Right lobe of liver (tissue), 6 donors: ENCODE data around the gene AKAP8L. TPM values are rescaled to one million over a fixed set of nuclear protein-coding genes. Genes with fewer than 3 reads are reported as not detected.
A peak's percentile ranks its signal among the peaks of the same experiment; 100 is the strongest.
"Not testable (repeated sequence)": the region's sequence is repeated elsewhere in the genome, so short reads cannot be mapped to it uniquely, and the experiment has no call there.

Source experiments
- ATAC-seq, 4 donors: fragments of 200-7000 bp; cut with Tn5 transposase; one replicate each; pipeline ENCODE4 v1.9.1; 2020; ENCODE audit warnings: mild to moderate bottlenecking in 4 of 4, moderate library complexity in 4 of 4
- DNase-seq, 3 donors: peaks; one replicate each; pipeline ENCODE4 v3.0.0-alpha.2; 2020
- H3K27ac ChIP-seq, 3 donors: fragments of 200-600 bp; one replicate each; pipeline ENCODE4 v1.8.0; 2022
- H3K27me3 ChIP-seq, 2 donors: fragments of 200-600 bp; one replicate each; pipeline ENCODE4 v1.8.0; 2022
- H3K36me3 ChIP-seq, 4 donors: fragments of 200-600 bp; sonication (generic) in 1 of 4; one replicate each; pipeline versions ENCODE4 v1.5.1 to v1.8.0; 2017 to 2022; ENCODE audit warnings: control low read depth in 1 of 4
- H3K4me1 ChIP-seq, 4 donors: fragments of 200-600 bp; sonication (generic) in 1 of 4; one replicate each; pipeline versions ENCODE4 v1.5.1 to v1.8.0; 2017 to 2022; ENCODE audit warnings: control low read depth in 1 of 4
- H3K4me3 ChIP-seq, 3 donors: fragments of 200-600 bp; one replicate each; pipeline ENCODE4 v1.8.0; 2022
- H3K9me3 ChIP-seq, 4 donors: fragments of 200-600 bp; sonication (generic) in 1 of 4; one replicate each; pipeline versions ENCODE4 v1.5.1 to v1.8.0; 2017 to 2022; ENCODE audit warnings: control low read depth in 1 of 4
- POLR2A ChIP-seq: fragments of 450-650 bp; IDR thresholded peaks from one replicate; pipeline ENCODE4 v1.6.1; 2017; ENCODE audit warnings: antibody characterized with exemption, mild to moderate bottlenecking
- WGBS: methylation state at CpG from one replicate; pipeline ENCODE4 v1.1.6; 2018; ENCODE audit warnings: low coverage, low lambda C conversion rate; ENCODE audit not compliant: insufficient coverage; ENCODE audit errors: missing lambda C conversion rate; 5-methylcytosine and 5-hydroxymethylcytosine counted together
- intact Hi-C, 2 donors: fragments of 100-400 bp; cut with DNase I; formaldehyde crosslinking; loops; one replicate each; pipeline versions ENCODE4 v1.11.2 to v1.14.1; 2022
- total RNA-seq, 6 experiments: library from RNA; depleted of rRNA in 2 of 6; stranded (reverse); fragments of >200 nt in 2 of 6; fragmentation: NEBNext Ultra II Directional in 3 of 6; extraction: Animal tissue kit (Norgen Biotek cat#: 25700) in 3 of 6; gene quantifications; one replicate each; pipeline versions ENCODE4 v1.1.0 to v1.2.4, GENCODE V29; 2016 to 2023
- TF ChIP-seq, protein P1 (sequence below), 4 donors: fragments of 200-600 bp in 3 of 4; fragments of 450-650 bp in 1 of 4; IDR thresholded peaks; one replicate each; pipeline versions ENCODE4 v1.5.1 to v1.8.0; 2016 to 2022; ENCODE audit warnings: antibody characterized with exemption in 4 of 4, mild to moderate bottlenecking in 2 of 4
- donor health status: DM: no; HTN: yes; CAD: no.
- donor health status: DM: no; HTN: no; CAD: no.
- donor health status: DM: no; HTN: no; CAD: no.
- donor health status: DM: no; HTN: yes; CAD: no.
- donor health status: DM: no; HTN: yes; CAD: no.

Gene AKAP8L
- total RNA-seq, 6 experiments from 2014 or later = 27.4 to 69.4 (median 49.6) TPM

DNA sequence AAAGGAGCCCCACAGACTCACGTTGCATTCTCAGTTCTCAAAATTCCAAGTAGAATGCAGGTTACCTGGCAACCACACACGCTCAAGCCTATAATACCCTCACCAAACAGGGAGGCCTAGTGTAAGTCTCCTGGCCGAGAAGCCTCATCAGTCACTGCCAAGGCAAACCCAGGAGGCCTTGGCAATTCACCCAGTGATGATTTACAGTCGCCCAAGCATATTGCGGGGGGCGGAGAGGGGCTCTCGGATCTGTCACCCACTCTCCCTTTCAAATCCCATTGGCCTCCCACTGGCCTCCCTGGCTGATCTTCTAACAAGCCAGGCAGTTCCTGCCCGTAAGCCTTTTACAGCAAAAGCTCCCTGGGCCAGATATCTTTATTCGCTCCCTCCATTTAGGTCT, 1.1 kb downstream of the AKAP8L start:
- 11% methylated on average over 6 of the region's 9 CpGs for WGBS
- peak in 2 of 3 donors; percentile 46 to 47 for DNase-seq
- ATAC-seq = no peak
- no peaks in the 10 kb centered on the region for H3K27me3 ChIP-seq
- peaks cover 0 to 60% (median 20%) of the 10 kb centered on the region in 4 donors for H3K4me1 ChIP-seq
- peak overlapping the region; percentile 99 to 100 (median 100) for H3K4me3 ChIP-seq
- H3K27ac ChIP-seq = peak overlapping the region in 1 of 3 donors; percentile 78
- H3K9me3 ChIP-seq = no peaks in the 10 kb centered on the region
- TF ChIP-seq POLR2A = no peak
- TF ChIP-seq, protein P1, sequence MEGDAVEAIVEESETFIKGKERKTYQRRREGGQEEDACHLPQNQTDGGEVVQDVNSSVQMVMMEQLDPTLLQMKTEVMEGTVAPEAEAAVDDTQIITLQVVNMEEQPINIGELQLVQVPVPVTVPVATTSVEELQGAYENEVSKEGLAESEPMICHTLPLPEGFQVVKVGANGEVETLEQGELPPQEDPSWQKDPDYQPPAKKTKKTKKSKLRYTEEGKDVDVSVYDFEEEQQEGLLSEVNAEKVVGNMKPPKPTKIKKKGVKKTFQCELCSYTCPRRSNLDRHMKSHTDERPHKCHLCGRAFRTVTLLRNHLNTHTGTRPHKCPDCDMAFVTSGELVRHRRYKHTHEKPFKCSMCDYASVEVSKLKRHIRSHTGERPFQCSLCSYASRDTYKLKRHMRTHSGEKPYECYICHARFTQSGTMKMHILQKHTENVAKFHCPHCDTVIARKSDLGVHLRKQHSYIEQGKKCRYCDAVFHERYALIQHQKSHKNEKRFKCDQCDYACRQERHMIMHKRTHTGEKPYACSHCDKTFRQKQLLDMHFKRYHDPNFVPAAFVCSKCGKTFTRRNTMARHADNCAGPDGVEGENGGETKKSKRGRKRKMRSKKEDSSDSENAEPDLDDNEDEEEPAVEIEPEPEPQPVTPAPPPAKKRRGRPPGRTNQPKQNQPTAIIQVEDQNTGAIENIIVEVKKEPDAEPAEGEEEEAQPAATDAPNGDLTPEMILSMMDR (IDR thresholded peaks at IDR 0.05) = no peak
- intact Hi-C loops = no loop called here
- H3K36me3 ChIP-seq = peaks cover 0 to 2% (median 0%) of the 10 kb centered on the region in 4 donors

DNA sequence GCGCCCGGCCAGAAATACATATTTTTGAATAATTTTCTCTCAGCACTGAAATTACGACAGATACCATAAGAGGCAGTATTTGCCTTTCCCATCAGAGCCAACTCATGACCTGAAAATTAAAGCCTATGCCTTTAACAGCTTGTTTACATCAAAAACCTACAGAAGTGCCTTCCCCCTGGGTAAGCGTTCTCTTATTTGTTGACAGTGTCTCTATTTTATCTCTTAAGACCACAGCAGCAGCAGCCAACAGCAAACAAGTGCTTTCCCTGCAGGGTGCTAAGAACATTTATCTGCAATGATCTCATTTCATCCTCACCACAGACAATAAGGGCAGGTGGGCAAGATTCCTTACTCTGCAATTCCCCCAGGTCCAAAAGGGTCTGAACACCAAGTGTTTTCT, 6.0 kb downstream of the AKAP8L start:
- peaks cover 0 to 19% (median 1%) of the 10 kb centered on the region in 4 donors for H3K36me3 ChIP-seq
- 81% methylated on average over 4 of the region's 4 CpGs for WGBS
- no peak overlapping the region for H3K4me3 ChIP-seq
- no peak for DNase-seq
- intact Hi-C loops = no loop called here
- H3K27ac ChIP-seq = no peak overlapping the region
- no peaks in the 10 kb centered on the region for H3K27me3 ChIP-seq
- H3K4me1 ChIP-seq = peaks cover 0 to 68% (median 16%) of the 10 kb centered on the region in 4 donors
- no peak for ATAC-seq
- TF ChIP-seq POLR2A = no peak
- TF ChIP-seq, protein P1 (IDR thresholded peaks at IDR 0.05) = no peak
- no peaks in the 10 kb centered on the region for H3K9me3 ChIP-seq

DNA sequence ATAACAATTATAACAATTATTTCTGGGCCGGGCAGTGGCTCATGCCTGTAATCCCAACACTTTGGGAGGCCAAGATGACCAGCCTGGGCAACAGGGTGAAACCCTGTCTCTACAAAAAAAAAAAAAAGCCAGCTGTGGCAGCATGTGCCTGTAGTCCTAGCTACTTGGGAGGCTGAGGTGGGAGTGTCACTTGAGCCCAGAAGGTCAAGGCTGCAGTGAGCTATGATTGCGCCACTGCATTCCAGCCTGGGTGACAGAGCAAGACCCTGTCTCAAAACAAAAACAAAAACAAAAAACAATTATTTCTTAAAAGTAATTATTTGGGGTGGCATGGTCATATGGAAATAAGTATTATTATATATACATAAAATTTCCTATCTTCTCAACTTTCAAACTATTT, 7.4 kb downstream of the AKAP8L start:
- H3K27ac ChIP-seq, H3K4me3 ChIP-seq, DNase-seq, intact Hi-C loops, H3K9me3 ChIP-seq, H3K27me3 ChIP-seq: not testable (repeated sequence)
- WGBS = 33% methylated on average over 2 of the region's 2 CpGs
- peaks cover 0 to 53% (median 12%) of the 10 kb centered on the region in 4 donors for H3K4me1 ChIP-seq
- peak; percentile 47 to 70 (median 64) for ATAC-seq
- H3K36me3 ChIP-seq = peaks cover 0 to 19% (median 1%) of the 10 kb centered on the region in 4 donors

DNA sequence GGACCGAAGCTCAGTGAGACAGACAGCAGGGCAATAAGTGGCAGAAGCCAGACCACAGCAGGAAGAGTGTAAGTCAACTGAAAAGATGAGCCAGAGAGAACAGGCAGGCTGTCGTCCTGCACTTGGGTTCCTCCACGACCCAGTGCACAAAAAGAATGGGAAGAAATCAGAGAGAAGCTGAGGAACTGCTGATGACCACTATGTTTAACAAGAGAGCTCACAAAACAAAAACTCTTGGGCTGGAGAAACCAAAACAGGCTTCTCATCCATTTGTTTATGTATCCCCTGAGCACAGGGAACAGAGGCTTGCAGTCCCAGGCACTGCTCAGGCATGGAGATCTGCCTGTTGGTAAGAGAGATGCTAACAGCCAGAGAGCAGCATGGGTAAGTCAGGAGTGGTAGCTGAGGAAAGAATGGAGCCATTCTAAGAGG, 14.0 kb downstream of the AKAP8L start:
- WGBS = 60% methylated on average over 2 of the region's 3 CpGs
- no peak overlapping the region for H3K27ac ChIP-seq
- DNase-seq = no peak

DNA sequence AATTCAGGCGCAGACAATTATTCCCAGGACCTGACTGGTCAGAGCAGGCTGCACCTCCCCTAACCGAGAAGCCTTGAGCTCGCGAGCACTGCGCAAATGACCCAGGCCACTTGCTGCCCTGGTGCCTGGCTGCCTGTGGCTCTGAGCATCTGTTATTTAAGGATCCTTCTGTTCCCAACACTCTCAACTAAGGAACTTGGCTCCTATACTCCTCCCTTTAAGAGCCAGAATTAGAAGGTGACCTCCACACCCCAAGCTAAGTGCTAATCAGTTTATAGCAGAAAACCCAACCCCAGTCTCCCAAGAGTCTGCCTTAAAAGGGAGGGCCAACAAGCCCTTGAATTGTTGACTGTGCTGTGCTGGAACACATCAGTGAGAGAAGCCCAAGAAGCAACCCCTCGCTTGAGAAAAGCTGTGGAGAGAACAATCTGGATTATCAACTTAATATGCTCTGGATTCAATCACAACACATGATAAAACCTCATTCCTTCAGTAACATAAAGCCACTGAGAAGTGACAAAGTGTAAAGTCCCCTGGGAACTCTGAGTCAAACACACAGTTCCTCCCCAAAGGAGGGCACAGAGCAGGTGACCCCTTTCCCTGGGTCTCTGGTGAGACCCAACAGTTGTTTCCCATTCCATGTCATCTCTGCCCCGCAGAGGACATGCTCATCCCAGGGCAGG, 14.6 kb downstream of the AKAP8L start:
- Histone ChIP-seq H3K4me1 (peaks cover 0 to 6% (median 0%) of the 10 kb centered on the region in 4 donors), H3K27me3 (no peaks in the 10 kb centered on the region), H3K36me3 (peaks cover 0 to 48% (median 15%) of the 10 kb centered on the region in 4 donors), H3K9me3 (no peaks in the 10 kb centered on the region), H3K27ac (no peak overlapping the region), H3K4me3 (no peak overlapping the region)
- TF ChIP-seq POLR2A = no peak
- TF ChIP-seq, protein P1 (IDR thresholded peaks at IDR 0.05) = no peak
- intact Hi-C loops = no loop called here
- 83% methylated on average over 1 of the region's 7 CpGs for WGBS
- ATAC-seq (peak in 2 of 4 donors; percentile 9 to 13), DNase-seq (no peak)

More for the DNA sequence above, 14.0 kb downstream of the AKAP8L start:
- intact Hi-C loops = no loop called here
- TF ChIP-seq POLR2A = no peak
- TF ChIP-seq, protein P1 (IDR thresholded peaks at IDR 0.05) = no peak
- H3K36me3 ChIP-seq = peaks cover 0 to 48% (median 10%) of the 10 kb centered on the region in 4 donors
- H3K27me3 ChIP-seq = no peaks in the 10 kb centered on the region
- ATAC-seq = no peak
- peaks cover 0 to 6% (median 0%) of the 10 kb centered on the region in 4 donors for H3K4me1 ChIP-seq
- no peaks in the 10 kb centered on the region for H3K9me3 ChIP-seq
- no peak overlapping the region for H3K4me3 ChIP-seq
